ENCODE results near the gene CENPK. TPM values are rescaled to one million over a fixed set of nuclear protein-coding genes. Genes with fewer than 3 reads are reported as not detected.

Gene CENPK
- total RNA-seq, 1 experiment from 2014 or later = 8.6 TPM

DNA sequence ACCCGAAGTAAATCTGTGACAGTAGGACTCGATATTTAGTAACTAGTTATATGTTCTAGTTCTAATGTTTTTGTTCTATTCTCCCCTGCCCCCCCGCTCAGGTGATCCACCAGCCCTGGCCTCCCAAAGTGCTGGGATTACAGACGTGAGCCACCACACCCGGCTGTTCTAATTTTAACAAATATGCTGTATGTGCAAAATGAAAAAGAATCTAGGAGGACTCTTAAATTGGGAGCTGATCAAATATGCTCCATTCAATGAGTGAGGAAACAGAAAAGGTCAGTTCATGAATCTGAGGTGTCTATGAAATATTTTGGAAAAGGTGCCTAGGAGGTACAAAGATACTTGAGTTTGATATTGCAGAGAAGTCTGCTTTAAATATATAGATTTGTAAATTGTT is 16.8 kb downstream of the CENPK start:
- H3K36me3 ChIP-seq (ENCODE audit: low read depth, low read length) = no peaks in the 10 kb centered on the region
- POLR2A ChIA-PET (ENCODE audit: unreplicated experiment) = no interaction called here

DNA sequence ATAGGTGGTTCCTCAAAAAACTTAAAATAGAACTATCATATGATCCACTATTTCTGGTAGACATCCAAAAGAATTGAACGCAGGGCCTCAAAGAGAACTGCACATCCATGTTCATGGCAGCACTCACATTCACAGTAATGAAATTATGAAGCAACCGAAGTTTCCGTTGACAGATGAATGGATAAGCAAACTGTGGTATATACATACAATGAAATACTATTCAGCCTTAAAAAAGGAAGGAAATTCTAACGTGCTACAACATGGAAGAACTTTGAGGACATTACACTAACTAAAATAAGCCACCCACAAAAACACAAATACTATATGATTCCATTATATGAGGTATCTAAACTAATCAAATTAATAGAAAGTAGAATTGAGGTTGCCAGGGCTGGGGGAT is 18.5 kb downstream of the CENPK start:
- Histone ChIP-seq H3K4me3 (ENCODE audit: low read length) (no peak overlapping the region), H3K4me1 (ENCODE audit: insufficient read depth, low read length) (no peaks in the 10 kb centered on the region), H3K9me3 (ENCODE audit: low read length) (no peaks in the 10 kb centered on the region), H3K9me2 (replicated peaks; ENCODE audit: low read length) (no peaks in the 10 kb centered on the region), H3K27me3 (ENCODE audit: low read length) (no peaks in the 10 kb centered on the region), H2AFZ (ENCODE audit: low read length) (no peak overlapping the region), H3K27ac (ENCODE audit: low read length) (no peak overlapping the region), H3K36me3 (ENCODE audit: low read depth, low read length) (no peaks in the 10 kb centered on the region), H4K20me1 (ENCODE audit: low read length) (no peaks in the 10 kb centered on the region), H3F3A (ENCODE audit: low read length, unreplicated experiment) (no peaks in the 10 kb centered on the region), H3K4me2 (ENCODE audit: low read length) (no peak overlapping the region), H3K9ac (ENCODE audit: low read length) (no peak overlapping the region), H3K79me2 (ENCODE audit: low read length) (no peaks in the 10 kb centered on the region)
- no peak for ATAC-seq
- TF ChIP-seq, protein P1, sequence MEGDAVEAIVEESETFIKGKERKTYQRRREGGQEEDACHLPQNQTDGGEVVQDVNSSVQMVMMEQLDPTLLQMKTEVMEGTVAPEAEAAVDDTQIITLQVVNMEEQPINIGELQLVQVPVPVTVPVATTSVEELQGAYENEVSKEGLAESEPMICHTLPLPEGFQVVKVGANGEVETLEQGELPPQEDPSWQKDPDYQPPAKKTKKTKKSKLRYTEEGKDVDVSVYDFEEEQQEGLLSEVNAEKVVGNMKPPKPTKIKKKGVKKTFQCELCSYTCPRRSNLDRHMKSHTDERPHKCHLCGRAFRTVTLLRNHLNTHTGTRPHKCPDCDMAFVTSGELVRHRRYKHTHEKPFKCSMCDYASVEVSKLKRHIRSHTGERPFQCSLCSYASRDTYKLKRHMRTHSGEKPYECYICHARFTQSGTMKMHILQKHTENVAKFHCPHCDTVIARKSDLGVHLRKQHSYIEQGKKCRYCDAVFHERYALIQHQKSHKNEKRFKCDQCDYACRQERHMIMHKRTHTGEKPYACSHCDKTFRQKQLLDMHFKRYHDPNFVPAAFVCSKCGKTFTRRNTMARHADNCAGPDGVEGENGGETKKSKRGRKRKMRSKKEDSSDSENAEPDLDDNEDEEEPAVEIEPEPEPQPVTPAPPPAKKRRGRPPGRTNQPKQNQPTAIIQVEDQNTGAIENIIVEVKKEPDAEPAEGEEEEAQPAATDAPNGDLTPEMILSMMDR (conservative IDR thresholded peaks at IDR 0.05; ENCODE audit: low read depth, low read length) = no peak
- TF ChIP-seq EZH2phosphoT487 (IDR thresholded peaks at IDR 0.05; ENCODE audit: borderline replicate concordance, low read length) = no peak
- no peak for TF ChIP-seq EZH2 (IDR thresholded peaks at IDR 0.05; ENCODE audit: low read length, unreplicated experiment)
- POLR2A ChIA-PET (ENCODE audit: unreplicated experiment) = no interaction called here
- CTCF ChIA-PET = no interaction called here
- DNase-seq = no peak
- intact Hi-C loops (cut with micrococcal nuclease) = no loop called here
- no TSS peak for BruUV-seq (replicated peaks)

More for the DNA sequence above, 16.8 kb downstream of the CENPK start:
- Histone ChIP-seq H3K27me3 (ENCODE audit: low read length) (no peaks in the 10 kb centered on the region), H2AFZ (ENCODE audit: low read length) (no peak overlapping the region), H3K27ac (ENCODE audit: low read length) (no peak overlapping the region), H4K20me1 (ENCODE audit: low read length) (no peaks in the 10 kb centered on the region), H3K79me2 (ENCODE audit: low read length) (no peaks in the 10 kb centered on the region), H3F3A (ENCODE audit: low read length, unreplicated experiment) (no peaks in the 10 kb centered on the region), H3K9me3 (ENCODE audit: low read length) (no peaks in the 10 kb centered on the region), H3K9ac (ENCODE audit: low read length) (no peak overlapping the region), H3K4me2 (ENCODE audit: low read length) (no peak overlapping the region), H3K9me2 (replicated peaks; ENCODE audit: low read length) (no peaks in the 10 kb centered on the region), H3K4me1 (ENCODE audit: insufficient read depth, low read length) (no peaks in the 10 kb centered on the region), H3K4me3 (ENCODE audit: low read length) (no peak overlapping the region)
- CTCF ChIA-PET = no interaction called here
- BruUV-seq (replicated peaks) = no TSS peak
- intact Hi-C loops (cut with micrococcal nuclease) = no loop called here
- no peak for ATAC-seq
- DNase-seq = no peak
- TF ChIP-seq EZH2phosphoT487 (IDR thresholded peaks at IDR 0.05; ENCODE audit: borderline replicate concordance, low read length) (no peak), EZH2 (IDR thresholded peaks at IDR 0.05; ENCODE audit: low read length, unreplicated experiment) (no peak)
- TF ChIP-seq, protein P1 (conservative IDR thresholded peaks at IDR 0.05; ENCODE audit: low read depth, low read length) = no peak

DNA sequence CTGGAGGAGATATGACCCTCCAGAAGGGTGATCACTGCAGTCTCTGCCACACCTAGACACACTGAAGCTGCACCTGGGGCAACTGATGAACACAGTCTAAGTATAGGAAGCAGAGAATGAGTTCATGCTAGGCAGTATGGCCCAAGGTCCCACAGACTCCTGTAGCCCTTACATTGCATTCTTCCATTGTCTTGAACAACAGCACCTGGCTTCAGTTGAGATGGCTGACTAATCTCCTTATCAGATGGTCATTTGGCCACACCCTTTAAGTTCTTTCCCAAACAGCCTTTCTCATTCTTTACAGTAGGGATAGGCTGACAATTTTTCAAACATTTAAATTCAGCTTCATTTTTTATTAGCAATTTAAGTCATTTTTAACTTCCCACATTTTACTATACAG is 23.1 kb downstream of the CENPK start:
- ChIA-PET CTCF (no interaction called here), POLR2A (ENCODE audit: unreplicated experiment) (no interaction called here)
- no TSS peak for BruUV-seq (replicated peaks)

More for the DNA sequence above, 23.1 kb downstream of the CENPK start:
- Histone ChIP-seq H3F3A (ENCODE audit: low read length, unreplicated experiment) (no peaks in the 10 kb centered on the region), H2AFZ (ENCODE audit: low read length) (no peak overlapping the region), H3K9me3 (ENCODE audit: low read length) (no peaks in the 10 kb centered on the region), H3K4me1 (ENCODE audit: insufficient read depth, low read length) (no peaks in the 10 kb centered on the region), H3K27ac (ENCODE audit: low read length) (no peak overlapping the region), H3K9ac (ENCODE audit: low read length) (no peak overlapping the region), H4K20me1 (ENCODE audit: low read length) (no peaks in the 10 kb centered on the region), H3K79me2 (ENCODE audit: low read length) (no peaks in the 10 kb centered on the region), H3K4me2 (ENCODE audit: low read length) (no peak overlapping the region), H3K4me3 (ENCODE audit: low read length) (no peak overlapping the region), H3K27me3 (ENCODE audit: low read length) (no peaks in the 10 kb centered on the region), H3K9me2 (replicated peaks; ENCODE audit: low read length) (no peaks in the 10 kb centered on the region), H3K36me3 (ENCODE audit: low read depth, low read length) (no peaks in the 10 kb centered on the region)
- ATAC-seq (peak; percentile 49), DNase-seq (peak; percentile 30)
- TF ChIP-seq EZH2phosphoT487 (IDR thresholded peaks at IDR 0.05; ENCODE audit: borderline replicate concordance, low read length) (no peak), EZH2 (IDR thresholded peaks at IDR 0.05; ENCODE audit: low read length, unreplicated experiment) (no peak)
- TF ChIP-seq, protein P1 (conservative IDR thresholded peaks at IDR 0.05; ENCODE audit: low read depth, low read length) = no peak
- intact Hi-C loops (cut with micrococcal nuclease) = no loop called here
